ENCODE data around the gene OR10S1.
"Not testable (repeated sequence)": the region's sequence is repeated elsewhere in the genome, so short reads cannot be mapped to it uniquely, and the experiment has no call there.

Gene OR10S1

GRCh38 chr11:123977731-123978347 is at the start of gene OR10S1:
Gene OR10S1, minus strand, starts transcription at chr11:123977781. Its CDS starts 117 bp downstream, at chr11:123977664.
- Histone ChIP-seq H2AFZ (ENCODE audit: low read length) (no peak within 1 kb of the TSS), H3K79me2 (ENCODE audit: insufficient read depth, low read length) (no peaks in the 10 kb centered on the region), H3K9me3 (ENCODE audit: insufficient read depth, low read depth, low read length) (no peaks in the 10 kb centered on the region), H3K4me3 (ENCODE audit: low read length, poor library complexity, severe bottlenecking) (no peak within 1 kb of the TSS), H3K9me2 (replicated peaks; ENCODE audit: low read depth, low read length) (no peaks in the 10 kb centered on the region), H3F3A (ENCODE audit: low read depth) (no peaks in the 10 kb centered on the region), H4K20me1 (ENCODE audit: insufficient read depth, low read length, poor library complexity, severe bottlenecking) (no peaks in the 10 kb centered on the region), H3K4me1 (ENCODE audit: insufficient read depth, low read length, poor library complexity, severe bottlenecking) (no peaks in the 10 kb centered on the region), H3K4me2 (ENCODE audit: low read depth, low read length, poor library complexity, severe bottlenecking) (no peak within 1 kb of the TSS), H3K36me3 (ENCODE audit: insufficient read depth, low read length) (no peaks in the 10 kb centered on the region), H3K27me3 (ENCODE audit: insufficient read depth, low read length, poor library complexity, severe bottlenecking) (no peaks in the 10 kb centered on the region), H3K9ac (ENCODE audit: low read depth, low read length, poor library complexity, severe bottlenecking) (no peak within 1 kb of the TSS)
- TF ChIP-seq CTCF (conservative IDR thresholded peaks at IDR 0.05; ENCODE audit: low read length) (no peak), EZH2phosphoT487 (IDR thresholded peaks at IDR 0.05; ENCODE audit: borderline replicate concordance) (no peak)

DNA sequence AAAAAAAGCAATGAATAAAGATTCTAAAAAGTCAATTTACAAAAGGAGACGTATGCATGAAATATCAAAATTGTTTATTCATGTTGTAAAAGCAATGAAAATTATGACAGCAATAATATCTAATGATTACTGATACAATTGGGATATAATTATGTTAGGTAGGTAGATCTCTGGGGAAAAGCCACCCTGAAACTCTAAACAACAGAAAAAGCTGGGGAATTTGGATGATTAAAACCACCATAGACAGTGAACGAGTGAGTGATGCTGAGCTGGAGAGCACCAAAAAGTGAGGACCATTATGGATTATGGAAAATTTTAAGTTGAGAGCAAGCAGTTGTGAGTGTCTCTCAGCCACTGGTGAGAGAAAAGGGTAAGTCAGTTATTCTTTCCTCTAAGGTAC is 48.9 kb upstream of the OR10S1 start, which contains the start of gene OR10G8:
Gene OR10G8, plus strand, starts transcription at position 301 of the 400 bp plus-strand sequence. CDS start 2,825 bp downstream, outside the sequence.
- Histone ChIP-seq H4K20me1 (ENCODE audit: insufficient read depth, low read length, poor library complexity, severe bottlenecking) (no peaks in the 10 kb centered on the region), H2AFZ (ENCODE audit: low read length) (no peak within 1 kb of the TSS), H3K27me3 (ENCODE audit: insufficient read depth, low read length, poor library complexity, severe bottlenecking) (no peaks in the 10 kb centered on the region), H3K9ac (ENCODE audit: low read depth, low read length, poor library complexity, severe bottlenecking) (no peak within 1 kb of the TSS), H3K9me2 (replicated peaks; ENCODE audit: low read depth, low read length) (no peaks in the 10 kb centered on the region), H3K79me2 (ENCODE audit: insufficient read depth, low read length) (no peaks in the 10 kb centered on the region), H3K4me3 (ENCODE audit: low read length, poor library complexity, severe bottlenecking) (no peak within 1 kb of the TSS), H3K36me3 (ENCODE audit: insufficient read depth, low read length) (no peaks in the 10 kb centered on the region), H3K4me1 (ENCODE audit: insufficient read depth, low read length, poor library complexity, severe bottlenecking) (no peaks in the 10 kb centered on the region), H3F3A (ENCODE audit: low read depth) (no peaks in the 10 kb centered on the region), H3K9me3 (ENCODE audit: insufficient read depth, low read depth, low read length) (no peaks in the 10 kb centered on the region), H3K4me2 (ENCODE audit: low read depth, low read length, poor library complexity, severe bottlenecking) (no peak within 1 kb of the TSS)
- TF ChIP-seq CTCF (conservative IDR thresholded peaks at IDR 0.05; ENCODE audit: low read length) (no peak), EZH2phosphoT487 (IDR thresholded peaks at IDR 0.05; ENCODE audit: borderline replicate concordance) (no peak)

DNA sequence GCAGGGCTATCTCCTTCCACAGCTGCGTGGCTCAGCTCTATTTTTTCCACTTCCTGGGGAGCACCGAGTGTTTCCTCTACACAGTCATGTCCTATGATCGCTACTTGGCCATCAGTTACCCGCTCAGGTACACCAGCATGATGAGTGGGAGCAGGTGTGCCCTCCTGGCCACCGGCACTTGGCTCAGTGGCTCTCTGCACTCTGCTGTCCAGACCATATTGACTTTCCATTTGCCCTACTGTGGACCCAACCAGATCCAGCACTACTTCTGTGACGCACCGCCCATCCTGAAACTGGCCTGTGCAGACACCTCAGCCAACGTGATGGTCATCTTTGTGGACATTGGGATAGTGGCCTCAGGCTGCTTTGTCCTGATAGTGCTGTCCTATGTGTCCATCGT is 38.3 kb upstream of the OR10S1 start:
- not testable (repeated sequence) for H3K4me2 ChIP-seq (ENCODE audit: low read depth, low read length, poor library complexity, severe bottlenecking); H3K79me2 ChIP-seq (ENCODE audit: insufficient read depth, low read length); H4K20me1 ChIP-seq (ENCODE audit: insufficient read depth, low read length, poor library complexity, severe bottlenecking); H3K4me3 ChIP-seq (ENCODE audit: low read length, poor library complexity, severe bottlenecking); H3K9me3 ChIP-seq (ENCODE audit: insufficient read depth, low read depth, low read length); H3K27me3 ChIP-seq (ENCODE audit: insufficient read depth, low read length, poor library complexity, severe bottlenecking); H3K9ac ChIP-seq (ENCODE audit: low read depth, low read length, poor library complexity, severe bottlenecking); H3K9me2 ChIP-seq (replicated peaks; ENCODE audit: low read depth, low read length); H3F3A ChIP-seq (ENCODE audit: low read depth); H3K36me3 ChIP-seq (ENCODE audit: insufficient read depth, low read length); H2AFZ ChIP-seq (ENCODE audit: low read length); H3K4me1 ChIP-seq (ENCODE audit: insufficient read depth, low read length, poor library complexity, severe bottlenecking)

DNA sequence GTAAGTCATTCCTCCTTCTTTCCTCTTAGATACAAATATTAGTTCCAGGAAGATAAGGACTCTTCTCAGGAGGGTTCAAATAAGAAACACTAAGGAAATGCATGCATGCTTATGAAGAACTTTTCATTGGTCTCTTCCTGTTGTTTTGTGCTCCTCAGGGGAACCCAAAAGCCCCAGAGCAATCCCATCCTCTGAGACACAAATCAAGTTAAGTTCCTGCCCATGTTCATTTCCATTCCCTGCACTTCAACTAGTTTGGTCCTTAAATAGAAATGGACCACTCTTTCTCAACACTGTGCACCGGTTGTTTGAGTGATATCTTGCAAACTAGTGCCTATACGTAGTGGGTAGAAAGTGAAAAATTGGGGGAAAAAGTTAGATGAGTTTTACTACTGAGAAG is 35.1 kb upstream of the OR10S1 start, which contains the start of gene OR10G4:
Gene OR10G4, plus strand, starts transcription at position 301 of the 400 bp plus-strand sequence. CDS start 2,578 bp downstream, outside the sequence.
- H3K36me3 ChIP-seq (ENCODE audit: insufficient read depth, low read length) = no peaks in the 10 kb centered on the region
- no peak within 1 kb of the TSS for H3K4me2 ChIP-seq (ENCODE audit: low read depth, low read length, poor library complexity, severe bottlenecking)
- no peak within 1 kb of the TSS for H3K4me3 ChIP-seq (ENCODE audit: low read length, poor library complexity, severe bottlenecking)
- H3K9me2 ChIP-seq (replicated peaks; ENCODE audit: low read depth, low read length) = no peaks in the 10 kb centered on the region
- no peak within 1 kb of the TSS for H2AFZ ChIP-seq (ENCODE audit: low read length)
- H4K20me1 ChIP-seq (ENCODE audit: insufficient read depth, low read length, poor library complexity, severe bottlenecking) = no peaks in the 10 kb centered on the region
- TF ChIP-seq CTCF (conservative IDR thresholded peaks at IDR 0.05; ENCODE audit: low read length) (no peak), EZH2phosphoT487 (IDR thresholded peaks at IDR 0.05; ENCODE audit: borderline replicate concordance) (no peak)
- no peaks in the 10 kb centered on the region for H3K27me3 ChIP-seq (ENCODE audit: insufficient read depth, low read length, poor library complexity, severe bottlenecking)
- no peaks in the 10 kb centered on the region for H3K79me2 ChIP-seq (ENCODE audit: insufficient read depth, low read length)
- H3F3A ChIP-seq (ENCODE audit: low read depth) = no peaks in the 10 kb centered on the region
- no peak within 1 kb of the TSS for H3K9ac ChIP-seq (ENCODE audit: low read depth, low read length, poor library complexity, severe bottlenecking)
- no peaks in the 10 kb centered on the region for H3K4me1 ChIP-seq (ENCODE audit: insufficient read depth, low read length, poor library complexity, severe bottlenecking)
- no peaks in the 10 kb centered on the region for H3K9me3 ChIP-seq (ENCODE audit: insufficient read depth, low read depth, low read length)
